Pancreas (tissue), 10 donors: ENCODE measurements around the gene ETFB. TPM values are rescaled to one million over a fixed set of nuclear protein-coding genes. Genes with fewer than 3 reads are reported as not detected.

Source experiments
- ATAC-seq, 4 donors: fragments of 200-7000 bp; cut with Tn5 transposase; one replicate each; pipeline versions ENCODE4 v1.8.0 to v1.9.1; 2020; ENCODE audit warnings: mild to moderate bottlenecking in 4 of 4, moderate library complexity in 4 of 4
- DNase-seq, 6 donors: peaks; one replicate each; pipeline ENCODE4 v3.0.0-alpha.2; 2020
- FAIRE-seq: peaks from 2 replicates; lab custom pipeline; 2012; peaks lifted over from hg19 to GRCh38; lab: Jason Lieb, UNC
- H3K27ac ChIP-seq, 4 donors: fragments of 200-600 bp; sonication (generic); 1 replicate in 3 of 4; 2 replicates in 1 of 4; pipeline versions ENCODE4 v1.5.0 to v1.8.0; 2020
- H3K27me3 ChIP-seq, 4 donors: fragments of 200-600 bp; one replicate each; pipeline ENCODE4 v1.8.0; 2021
- H3K36me3 ChIP-seq, 3 donors: fragments of 200-600 bp; sonication (generic) in 1 of 3; one replicate each; pipeline versions ENCODE4 v1.5.0 to v1.8.0; 2020 to 2021
- H3K4me1 ChIP-seq, 3 donors: fragments of 200-600 bp; one replicate each; pipeline ENCODE4 v1.8.0; 2021
- H3K4me3 ChIP-seq, 4 donors: fragments of 200-600 bp; sonication (generic) in 2 of 4; one replicate each; pipeline versions ENCODE4 v1.5.0 to v1.8.0; 2020 to 2021
- H3K9me3 ChIP-seq, 4 donors: fragments of 200-600 bp; one replicate each; pipeline ENCODE4 v1.8.0; 2021
- CTCF ChIP-seq, 4 donors: fragments of 200-600 bp; sonication (generic) in 3 of 4; IDR thresholded peaks; one replicate each; pipeline versions ENCODE4 v1.5.0 to v1.8.0; 2021; ENCODE audit warnings: antibody characterized with exemption in 4 of 4
- WGBS, 2 donors: extraction: QIAGEN DNeasy Blood & Tissue Kit; methylation state at CpG; one replicate each; pipeline ENCODE4 v1.1.7; 2013; 5-methylcytosine and 5-hydroxymethylcytosine counted together
- intact Hi-C, 3 donors: fragments of 100-400 bp; cut with DNase I; formaldehyde crosslinking; loops; one replicate each; pipeline versions ENCODE4 v1.11.1 to v1.14.2; 2022
- polyA plus RNA-seq, 2 donors: library from polyadenylated mRNA; stranded (reverse); fragments of 200-250 nt; gene quantifications; one replicate each; pipeline ENCODE4 v1.2.3, GENCODE V29; 2013
- total RNA-seq, 6 donors: library from RNA; stranded (reverse); fragmentation: NEBNext Ultra II Directional in 4 of 6; extraction: Animal tissue kit (Norgen Biotek cat#: 25700) in 4 of 6; gene quantifications; one replicate each; pipeline versions ENCODE4 v1.2.1 to v1.2.4, GENCODE V29; 2021 to 2023
- donor health status: healthy with polysubstance abuse.
- donor health status: DM: no; HTN: no; CAD: no; lungs with moderate emphysema.
- donor health status: DM: no; HTN: no; CAD: no.
- donor health status: control.
- donor health status: control.
- donor health status: Bipolar disorder and iron deficiency.
- donor health status: DM: yes; HTN: yes; CAD: no.
- donor health status: DM: no; HTN: no; CAD: no.
- donor health status: DM: no; HTN: no; CAD: no.
- donor health status: DM: yes; HTN: yes; CAD: no.

Gene ETFB
- total and polyA plus RNA-seq, 8 donors: 34.0 to 77.4 (median 47.6) TPM

DNA sequence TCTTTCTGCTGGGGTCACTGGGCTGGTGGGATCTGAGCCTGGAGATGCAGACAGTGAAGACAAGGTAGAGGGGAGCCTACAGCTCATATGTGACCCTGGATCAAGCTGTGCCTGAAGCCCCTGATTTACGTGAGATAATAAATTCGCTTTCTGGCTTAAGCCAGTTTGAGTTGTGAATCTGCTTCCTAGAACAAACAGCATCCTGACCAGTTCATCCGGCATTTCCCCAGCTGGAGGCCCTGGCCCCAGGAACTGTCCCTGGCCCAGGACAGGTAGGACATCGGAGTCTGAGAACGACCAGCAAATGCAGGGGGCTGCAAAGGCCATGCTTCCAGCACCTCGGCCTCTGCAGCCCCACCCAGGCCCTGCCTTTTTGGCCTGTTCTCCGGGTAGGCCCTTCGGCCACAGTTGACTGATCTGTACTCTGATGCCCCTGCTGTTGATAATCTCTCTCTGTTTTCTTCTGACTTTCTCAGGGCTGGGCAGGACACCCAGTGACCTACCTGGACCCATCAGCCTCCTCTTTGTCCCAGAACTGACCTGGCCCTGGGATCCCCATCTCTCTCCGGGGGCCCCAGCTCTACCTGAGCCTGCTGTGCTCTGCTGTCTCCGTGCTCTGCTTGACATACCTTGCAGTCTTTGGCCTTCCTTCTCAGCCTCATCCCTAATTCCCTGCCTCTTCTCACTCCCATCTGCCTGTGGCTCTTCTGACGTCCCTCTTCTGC is 14.8 kb downstream of the ETFB start:
- Histone ChIP-seq H3K27ac (no peak overlapping the region), H3K36me3 (peaks cover 0 to 9% (median 0%) of the 10 kb centered on the region in 3 donors), H3K9me3 (no peaks in the 10 kb centered on the region), H3K27me3 (no peaks in the 10 kb centered on the region), H3K4me3 (no peak overlapping the region), H3K4me1 (no peaks in the 10 kb centered on the region)
- intact Hi-C loops: no loop called here
- ATAC-seq (no peak), DNase-seq (no peak), FAIRE-seq (no peak)
- no peak for TF ChIP-seq CTCF (IDR thresholded peaks at IDR 0.05)
- 96 to 97% methylated on average over 11 of the region's 11 CpGs for WGBS, 2 donors

DNA sequence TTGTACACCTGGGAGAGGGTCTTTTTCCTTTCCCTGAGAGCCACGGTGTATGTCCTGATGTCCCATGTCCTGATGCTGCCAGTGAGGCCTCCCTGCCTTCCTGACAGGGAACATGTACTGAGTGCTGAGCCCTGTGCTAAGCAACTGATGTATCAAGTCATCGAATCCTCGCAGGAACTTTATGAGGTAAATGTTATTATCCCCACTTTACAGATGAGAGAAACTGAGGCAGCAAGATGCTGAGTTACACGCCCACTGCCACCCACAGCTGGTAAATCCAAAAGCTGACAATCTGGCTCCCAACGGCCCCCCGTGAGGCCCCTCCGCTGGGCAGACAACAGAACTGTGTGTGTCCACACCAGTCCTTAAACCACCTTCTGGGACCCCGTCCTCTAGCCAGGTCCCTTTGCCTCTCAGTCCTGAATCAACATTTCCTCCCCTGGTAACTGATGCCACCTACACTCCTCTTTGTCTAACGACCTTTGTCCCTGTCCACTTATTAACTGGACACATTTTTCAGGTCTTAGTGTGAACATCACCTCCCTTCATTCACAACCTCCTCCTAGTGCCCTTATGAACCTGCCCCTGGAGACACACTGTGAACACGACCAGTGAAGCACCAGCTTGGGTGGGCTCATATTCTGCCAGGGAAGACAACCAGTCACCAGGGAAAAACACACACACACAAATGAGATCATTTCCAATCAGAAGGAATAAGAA is 18.8 kb downstream of the ETFB start:
- FAIRE-seq (no peak), ATAC-seq (no peak), DNase-seq (no peak)
- peaks cover 0 to 9% (median 0%) of the 10 kb centered on the region in 3 donors for H3K36me3 ChIP-seq
- WGBS, 2 donors: 87 to 89% methylated on average over 10 of the region's 10 CpGs
- no peak overlapping the region for H3K4me3 ChIP-seq
- no peaks in the 10 kb centered on the region for H3K9me3 ChIP-seq
- no peak for TF ChIP-seq CTCF (IDR thresholded peaks at IDR 0.05)
- H3K27ac ChIP-seq: no peak overlapping the region
- no peaks in the 10 kb centered on the region for H3K4me1 ChIP-seq
- intact Hi-C loops: no loop called here
- no peaks in the 10 kb centered on the region for H3K27me3 ChIP-seq

- FAIRE-seq (no peak), DNase-seq (no peak), ATAC-seq (no peak)
- intact Hi-C loops: no loop called here
- TF ChIP-seq CTCF (IDR thresholded peaks at IDR 0.05): no peak
- H3K27me3 ChIP-seq: no peaks in the 10 kb centered on the region
- H3K4me1 ChIP-seq: no peaks in the 10 kb centered on the region
- peaks cover 0 to 8% (median 0%) of the 10 kb centered on the region in 3 donors for H3K36me3 ChIP-seq
- no peak overlapping the region for H3K4me3 ChIP-seq
- H3K9me3 ChIP-seq: no peaks in the 10 kb centered on the region
- H3K27ac ChIP-seq: no peak overlapping the region
- 86 to 91% methylated on average over 15 to 17 of the region's 17 CpGs for WGBS, 2 donors
These were observed 19.4 kb downstream of the ETFB start for GRCh38 chr19:51346742-51347141.

GRCh38 chr19:51345076-51345620 is 21.0 kb downstream of the ETFB start:
- 95 to 96% methylated on average over 9 of the region's 9 CpGs for WGBS, 2 donors
- Histone ChIP-seq H3K4me3 (no peak overlapping the region), H3K9me3 (no peaks in the 10 kb centered on the region), H3K4me1 (no peaks in the 10 kb centered on the region), H3K27me3 (no peaks in the 10 kb centered on the region), H3K27ac (no peak overlapping the region), H3K36me3 (no peaks in the 10 kb centered on the region)
- TF ChIP-seq CTCF (IDR thresholded peaks at IDR 0.05): no peak
- DNase-seq (no peak), FAIRE-seq (no peak), ATAC-seq (no peak)
- intact Hi-C loops: no loop called here
